GM19397 (cell line): ENCODE results near the gene DOCK1.

Source experiments
- ATAC-seq: cut with Tn5 transposase; IDR thresholded peaks from one replicate; pipeline ENCODE4 v1.9.1; 2021; ENCODE audit warnings: mild to moderate bottlenecking, moderate library complexity; ENCODE audit not compliant: unreplicated experiment

The DOCK1 gene

DNA sequence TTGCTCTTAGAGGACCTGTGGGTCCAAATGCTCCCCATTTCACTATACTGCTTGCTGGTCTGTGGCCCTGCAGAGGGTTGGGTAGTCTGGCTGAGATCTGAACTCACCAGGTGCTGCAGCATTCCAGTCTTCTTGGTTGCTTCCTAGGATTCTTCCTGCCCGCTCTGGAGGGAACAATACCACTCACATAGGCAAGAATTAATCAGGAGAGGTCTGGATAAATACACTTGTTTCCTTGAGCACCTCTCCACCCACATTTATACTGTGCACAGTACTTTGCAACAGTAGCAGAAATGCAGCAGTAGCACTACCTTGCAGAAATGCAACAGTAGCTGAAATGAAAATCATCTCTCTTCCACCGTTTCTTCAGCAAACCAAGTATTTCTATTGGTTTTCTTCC lies 165.9 kb downstream of the DOCK1 start:
- no peak for ATAC-seq

DNA sequence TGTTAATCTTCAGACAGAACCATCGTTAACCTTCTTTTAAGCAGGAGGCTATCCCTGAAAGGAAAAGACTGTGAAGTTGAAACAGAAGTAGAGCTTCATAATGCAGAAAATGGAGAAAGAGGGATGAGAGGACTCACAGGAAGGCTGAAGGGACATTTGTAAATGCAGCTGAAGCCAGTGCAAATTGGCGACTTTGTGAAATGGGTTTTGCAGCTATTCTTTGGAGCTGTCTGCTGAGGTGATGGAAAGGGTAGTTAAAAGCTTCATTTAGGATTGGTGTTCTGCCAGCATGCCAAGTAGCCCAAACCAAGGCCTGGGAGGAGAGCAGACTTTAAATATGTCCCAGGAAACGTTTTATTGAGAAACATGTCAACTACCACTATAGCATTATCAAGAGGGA lies 168.4 kb downstream of the DOCK1 start:
- no peak for ATAC-seq

DNA sequence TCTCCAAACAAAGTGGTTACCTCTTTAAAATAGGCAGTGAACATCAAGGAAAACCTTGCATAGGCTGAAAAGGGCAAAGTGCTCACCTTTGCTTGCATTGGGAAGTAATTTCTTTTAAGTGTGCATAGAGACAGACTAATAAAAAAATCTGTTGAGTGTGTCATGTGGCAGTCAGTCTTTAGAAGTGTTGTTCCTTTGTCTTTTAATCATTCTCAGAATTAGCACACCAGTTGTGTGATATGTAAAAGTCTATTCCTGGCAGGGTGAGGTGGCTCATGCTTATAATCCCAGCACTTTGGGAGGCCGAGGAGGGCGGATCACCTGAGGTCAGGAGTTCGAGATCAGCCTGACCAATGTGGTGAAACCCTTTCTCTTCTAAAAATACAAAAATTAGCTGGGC lies 174.2 kb downstream of the DOCK1 start:
- ATAC-seq: no peak

DNA sequence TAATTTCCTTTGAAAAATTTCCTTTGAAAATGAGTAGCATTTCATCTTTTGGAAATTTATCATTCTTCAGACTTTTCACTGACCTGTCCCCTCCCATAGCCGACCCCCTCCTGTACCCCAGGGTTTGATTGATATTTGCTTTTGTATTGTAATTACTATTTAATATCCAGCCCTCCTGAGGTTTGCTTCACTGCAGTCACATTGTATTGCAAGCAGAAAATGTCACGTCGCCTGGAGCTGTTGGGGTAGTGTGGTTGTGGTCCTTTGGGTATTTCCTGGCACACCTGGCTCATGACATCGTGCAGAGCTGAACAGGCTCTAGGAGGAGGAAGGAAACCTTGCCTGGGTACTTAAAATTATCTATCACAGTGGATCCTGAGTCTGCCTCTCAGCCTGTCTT lies 175.1 kb downstream of the DOCK1 start:
- no peak for ATAC-seq

- no peak for ATAC-seq
Measured at GRCh38 chr10:127081851-127082345, 176.7 kb downstream of the DOCK1 start.

DNA sequence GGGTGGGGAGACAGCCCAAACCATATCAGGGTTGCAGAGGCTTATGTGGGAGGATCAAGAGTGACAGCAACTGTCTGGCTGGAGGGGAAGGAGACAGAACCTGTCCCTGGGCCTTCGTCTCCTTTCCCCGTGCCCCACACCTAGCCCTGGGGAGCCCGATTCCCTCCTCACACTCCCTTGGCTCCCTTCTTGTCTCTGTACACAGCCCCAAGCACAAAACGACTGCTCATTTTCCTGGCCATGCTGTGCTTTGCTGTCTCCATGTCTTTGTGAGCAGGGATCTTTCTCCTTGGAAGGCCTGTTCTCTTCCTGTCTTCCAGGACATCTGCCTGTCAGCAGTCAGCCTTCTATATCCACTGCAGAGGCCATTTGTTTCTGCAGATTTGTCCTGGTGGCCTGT lies 177.4 kb downstream of the DOCK1 start:
- ATAC-seq: no peak

GRCh38 chr10:127085957-127086356 lies 180.7 kb downstream of the DOCK1 start:
- no peak for ATAC-seq

DNA sequence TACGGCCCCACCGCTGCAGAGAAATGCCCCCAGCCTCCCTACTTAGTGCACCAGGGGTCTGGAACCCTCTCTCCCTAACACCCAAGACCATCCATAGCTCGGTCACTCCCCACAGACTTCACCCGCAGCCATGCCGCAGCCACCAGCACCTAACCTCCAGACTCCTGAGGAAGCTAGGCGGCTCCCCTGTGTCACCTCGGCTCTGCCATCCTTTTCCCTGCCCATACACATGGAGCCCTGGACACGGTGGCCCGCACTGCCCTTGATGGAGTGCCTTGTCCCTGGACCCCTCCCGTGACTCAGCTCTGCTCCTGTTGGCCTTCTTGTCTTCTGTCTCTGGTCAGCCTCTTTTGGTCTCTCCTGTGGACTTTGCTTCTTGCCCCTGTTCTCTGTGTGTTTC lies 183.7 kb downstream of the DOCK1 start:
- no peak for ATAC-seq

DNA sequence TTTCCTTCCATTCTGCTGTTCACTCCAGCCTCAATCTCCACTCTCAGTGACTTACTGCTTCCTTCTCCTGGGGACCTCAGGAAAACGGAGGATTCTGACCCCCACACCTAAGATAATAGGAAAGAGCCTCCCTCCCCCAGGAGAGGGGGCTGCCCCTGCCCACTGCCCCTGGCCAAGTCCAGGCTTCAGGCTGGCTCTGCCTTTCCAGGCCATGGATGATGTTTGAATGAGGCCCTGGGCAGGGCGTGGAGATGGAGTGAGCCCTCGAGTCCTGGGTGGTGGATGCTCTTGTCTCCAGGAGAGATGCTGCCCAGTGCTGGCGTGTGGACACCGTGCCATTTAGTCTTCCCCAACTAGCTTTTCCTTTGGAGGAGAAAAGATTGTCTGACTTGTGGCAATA lies 184.2 kb downstream of the DOCK1 start:
- no peak for ATAC-seq

- ATAC-seq: no peak
Measured at GRCh38 chr10:127090138-127090537, 184.9 kb downstream of the DOCK1 start.

DNA sequence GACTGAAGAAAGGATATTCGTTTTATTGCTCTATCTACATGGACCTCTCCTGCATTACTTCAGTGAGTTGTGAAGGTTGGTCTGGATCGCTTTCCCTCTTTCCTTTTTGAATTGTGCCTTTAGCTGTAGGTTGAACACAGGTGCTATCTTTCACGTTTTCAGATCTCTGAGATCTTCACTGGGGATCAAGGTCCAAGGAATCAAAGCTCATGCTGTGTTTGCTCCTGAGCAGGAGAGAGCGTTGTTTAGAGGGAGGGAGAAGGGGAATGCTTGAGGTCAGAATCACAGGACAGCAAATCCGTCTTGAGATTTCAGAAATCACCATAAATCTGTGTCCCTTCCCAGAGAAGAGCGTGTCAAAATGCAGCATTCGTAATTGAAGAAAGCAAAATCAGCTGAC lies 186.1 kb downstream of the DOCK1 start:
- no peak for ATAC-seq

DNA sequence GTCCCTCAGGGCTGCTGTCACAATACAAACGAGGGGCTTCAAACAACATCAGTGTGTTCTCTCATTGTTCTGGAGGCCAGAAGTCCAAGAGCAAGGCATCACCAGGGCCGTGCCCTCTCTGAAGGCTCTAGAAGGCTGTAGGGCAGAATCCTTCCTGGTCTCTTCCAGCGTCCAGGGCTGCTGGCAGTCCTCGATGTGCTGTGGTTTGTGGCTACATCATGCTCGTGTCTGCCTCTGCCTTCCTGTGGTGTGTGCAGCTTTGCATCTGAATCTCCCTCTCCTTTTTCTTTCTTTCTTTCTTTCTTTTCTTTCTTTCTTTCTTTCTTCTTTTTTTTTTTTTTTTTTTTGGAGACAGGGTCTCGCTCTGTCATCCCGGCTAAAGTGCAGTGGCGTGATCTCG lies 187.7 kb downstream of the DOCK1 start:
- no peak for ATAC-seq

DNA sequence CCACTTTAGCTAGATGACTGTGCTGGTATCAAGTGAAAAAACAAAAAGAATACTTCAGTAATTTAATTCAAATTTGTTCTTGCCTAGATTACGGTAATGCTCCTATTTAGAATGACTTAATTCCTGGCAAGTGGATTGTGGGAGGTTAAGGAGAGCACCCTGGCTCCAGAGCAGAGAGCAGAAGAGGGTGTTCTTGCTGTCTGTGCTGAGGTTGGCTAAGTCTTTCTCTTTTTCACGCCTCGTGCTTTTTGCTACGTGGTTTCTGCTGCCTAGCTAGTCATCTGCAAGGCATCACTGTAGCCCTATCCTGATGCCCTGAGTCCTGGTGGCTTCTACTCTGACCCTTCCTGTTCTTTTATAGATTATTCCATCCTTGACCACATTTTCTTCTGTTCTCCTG lies 189.8 kb downstream of the DOCK1 start:
- ATAC-seq: no peak

DNA sequence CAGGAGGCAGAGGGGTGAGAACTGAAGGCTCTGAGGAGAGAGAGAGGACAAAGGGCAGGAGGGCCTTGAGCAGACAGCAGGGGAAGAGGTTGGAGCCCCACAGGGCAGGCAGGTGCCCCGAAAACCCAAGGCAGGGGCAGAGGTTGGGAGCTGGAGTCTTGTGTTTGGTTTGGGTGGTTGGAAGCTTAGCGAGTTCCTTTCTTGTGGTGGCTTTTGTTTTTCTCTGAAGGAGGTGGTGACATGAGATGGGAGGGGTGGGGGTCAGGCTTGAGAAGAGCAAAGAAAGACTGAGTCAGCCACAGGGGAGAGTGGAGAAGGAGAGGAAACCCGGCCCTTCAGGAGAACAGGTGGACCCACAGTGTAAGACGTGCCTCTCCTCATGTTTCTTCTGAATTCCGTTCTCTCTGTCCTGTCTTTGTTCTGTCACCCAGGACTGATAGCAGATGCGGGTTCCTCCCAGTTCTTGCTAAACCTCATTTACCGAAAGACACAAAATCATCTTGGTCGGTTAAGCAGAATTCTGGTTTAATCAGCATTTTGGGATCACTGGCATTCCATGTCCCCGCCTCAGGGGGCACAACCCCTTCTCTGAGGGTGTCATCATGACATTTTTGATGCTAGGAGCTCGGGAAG lies 195.9 kb downstream of the DOCK1 start:
- no peak for ATAC-seq

GRCh38 chr10:127102176-127102575 lies 196.9 kb downstream of the DOCK1 start:
- no peak for ATAC-seq

DNA sequence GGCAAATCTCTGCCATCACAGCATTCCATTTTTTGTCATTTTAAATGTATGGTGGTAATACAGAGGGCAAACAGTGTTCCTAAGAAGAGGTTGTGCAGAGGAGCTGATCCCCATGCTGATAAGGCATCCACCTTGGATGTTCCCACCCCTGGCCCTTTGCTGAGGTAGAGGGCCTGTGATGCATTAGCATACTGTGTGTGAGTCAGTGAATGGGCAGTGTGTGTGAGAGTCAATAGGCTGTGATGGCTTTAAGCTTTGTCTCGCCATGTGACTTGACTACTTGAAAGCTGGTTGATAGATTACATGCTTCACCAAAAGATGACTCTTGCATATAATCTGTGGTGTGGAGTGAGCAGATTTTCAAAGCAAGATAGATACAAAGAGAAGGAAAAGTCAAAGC lies 209.9 kb downstream of the DOCK1 start:
- ATAC-seq: no peak

DNA sequence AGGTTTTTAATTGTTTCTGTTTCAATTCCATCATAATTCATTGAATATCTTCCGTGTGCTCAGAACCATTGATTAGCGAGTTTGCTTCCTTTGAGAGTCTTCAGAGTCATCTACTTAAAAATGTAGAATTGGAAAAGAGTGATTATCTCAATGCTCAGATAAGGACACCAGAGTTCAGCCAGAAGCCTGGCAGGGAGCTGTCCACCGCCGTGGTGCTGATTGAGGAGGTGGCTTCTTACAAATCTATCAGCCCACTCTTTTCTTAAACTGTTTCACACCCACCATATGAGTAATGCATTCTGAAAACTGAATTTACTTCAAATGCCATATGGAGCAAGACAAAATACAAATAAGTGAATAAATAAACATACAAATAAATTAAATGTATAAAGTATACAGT lies 211.9 kb downstream of the DOCK1 start:
- no peak for ATAC-seq

DNA sequence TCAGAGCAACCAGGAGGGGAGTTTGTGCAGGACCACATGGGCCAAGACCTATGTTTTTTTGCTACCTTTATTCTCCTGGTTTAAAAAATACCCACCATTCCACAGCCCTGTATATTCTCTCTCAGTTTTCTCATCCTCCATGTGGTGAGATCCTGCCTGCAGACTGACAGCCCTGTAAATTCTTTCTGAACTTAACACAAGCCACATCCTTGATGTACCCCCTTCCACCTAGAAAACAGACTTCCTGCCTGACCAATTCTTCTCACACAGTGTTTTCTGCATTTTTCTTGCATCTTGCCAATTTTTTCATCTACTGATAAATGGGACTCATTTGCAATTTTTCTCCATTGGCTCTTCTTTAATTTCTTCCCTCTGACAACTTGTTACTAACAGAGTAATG lies 212.8 kb downstream of the DOCK1 start:
- ATAC-seq: no peak

GRCh38 chr10:127119936-127120335 lies 214.7 kb downstream of the DOCK1 start:
- no peak for ATAC-seq

- no peak for ATAC-seq
Measured at GRCh38 chr10:127122831-127123230, 217.6 kb downstream of the DOCK1 start.

GRCh38 chr10:127123626-127124025 lies 218.4 kb downstream of the DOCK1 start:
- ATAC-seq: no peak

GRCh38 chr10:127125331-127125730 lies 220.1 kb downstream of the DOCK1 start:
- ATAC-seq: no peak

GRCh38 chr10:127127822-127128221 lies 222.6 kb downstream of the DOCK1 start:
- ATAC-seq: no peak
